HG03045 (cell line): ENCODE data around the gene BCL7C.
"Not testable (repeated sequence)": the region's sequence is repeated elsewhere in the genome, so short reads cannot be mapped to it uniquely, and the experiment has no call there.

ENCODE experiments used
- ATAC-seq: cut with Tn5 transposase; IDR thresholded peaks from one replicate; pipeline ENCODE4 v1.9.1; 2021; ENCODE audit warnings: mild to moderate bottlenecking, moderate library complexity; ENCODE audit not compliant: unreplicated experiment

The BCL7C gene

GRCh38 chr16:30893744-30894539 lies at the start of gene BCL7C:
TSS of gene BCL7C (minus strand) at chr16:30894077. CDS start at chr16:30893944, 133 bp downstream.
- peak; percentile 71 for ATAC-seq

- ATAC-seq: no peak
Observed at GRCh38 chr16:30942426-30942806, 48.5 kb upstream of the BCL7C start.

GRCh38 chr16:30941600-30942425 lies 47.9 kb upstream of the BCL7C start:
- peak; percentile 75 for ATAC-seq

- not testable (repeated sequence) for ATAC-seq
Observed at GRCh38 chr16:30939571-30939970, 45.7 kb upstream of the BCL7C start.

- ATAC-seq: no peak
Observed at GRCh38 chr16:30937692-30938091, 43.8 kb upstream of the BCL7C start.

GRCh38 chr16:30934827-30935557 lies 41.1 kb upstream of the BCL7C start:
- ATAC-seq: no peak

GRCh38 chr16:30931068-30931650 lies 37.3 kb upstream of the BCL7C start:
- ATAC-seq: no peak

GRCh38 chr16:30930160-30930571 lies 36.3 kb upstream of the BCL7C start:
- no peak for ATAC-seq

GRCh38 chr16:30929167-30929566 lies 35.3 kb upstream of the BCL7C start:
- ATAC-seq: no peak

- no peak for ATAC-seq
Observed at GRCh38 chr16:30928390-30928789, 34.5 kb upstream of the BCL7C start.

- no peak for ATAC-seq
Observed at GRCh38 chr16:30927789-30928378, 34.0 kb upstream of the BCL7C start.

GRCh38 chr16:30926937-30927788 lies 33.3 kb upstream of the BCL7C start:
- ATAC-seq: no peak

- ATAC-seq: no peak
Observed at GRCh38 chr16:30925995-30926811, 32.3 kb upstream of the BCL7C start.

GRCh38 chr16:30925632-30925987 lies 31.7 kb upstream of the BCL7C start:
- ATAC-seq: no peak

GRCh38 chr16:30924913-30925631 lies 31.2 kb upstream of the BCL7C start:
- ATAC-seq: no peak

- ATAC-seq: no peak
Observed at GRCh38 chr16:30924076-30924912, 30.4 kb upstream of the BCL7C start.

- no peak for ATAC-seq
Observed at GRCh38 chr16:30923554-30924075, 29.7 kb upstream of the BCL7C start, which contains the start of gene FBXL19. TSS of gene FBXL19 (plus strand) at chr16:30923572. CDS start at chr16:30925755, 2,183 bp downstream.
